ENCODE data around the gene BTG4. TPM values are rescaled to one million over a fixed set of nuclear protein-coding genes. Genes with fewer than 3 reads are reported as not detected.

Gene BTG4
- total RNA-seq, 1 donor from 2014 or later: 0.38 TPM

DNA sequence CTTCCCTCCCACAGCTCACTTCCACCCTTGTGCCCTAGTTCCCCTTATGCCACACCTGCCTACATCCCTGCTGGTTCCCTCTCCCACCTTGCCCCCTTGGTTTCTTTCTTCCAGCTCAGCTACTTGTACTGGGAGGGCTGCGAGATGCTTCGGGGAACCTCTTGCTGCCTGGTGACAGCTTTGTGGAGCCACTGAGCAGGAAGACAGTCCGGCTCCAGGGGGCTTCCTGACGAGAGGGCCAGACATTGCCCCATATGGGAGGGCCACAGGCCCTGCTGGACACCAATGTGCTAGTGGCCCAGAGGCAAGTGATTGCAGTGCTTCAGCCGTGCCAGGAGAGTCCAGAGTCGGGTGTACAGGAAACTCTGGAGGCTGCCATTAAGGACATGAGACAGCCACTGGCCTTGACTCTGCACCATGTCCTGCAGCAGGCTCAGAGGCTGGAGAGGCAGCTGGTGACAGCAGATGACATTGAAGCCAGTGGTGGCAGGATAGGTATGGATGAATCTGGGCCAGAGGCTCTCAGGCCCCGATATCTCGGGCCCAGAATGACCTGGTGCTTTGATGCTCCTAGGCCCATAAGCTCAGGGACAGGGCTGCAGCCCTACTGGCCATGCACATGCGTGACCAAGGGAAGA, 54.3 kb downstream of the BTG4 start:
- Histone ChIP-seq H3K27me3 (ENCODE audit: low read depth) (peaks cover 10% of the 10 kb centered on the region), H3K9me3 (no peaks in the 10 kb centered on the region), H3K27ac (no peak overlapping the region), H3K36me3 (no peaks in the 10 kb centered on the region), H3K4me3 (no peak overlapping the region), H3K4me1 (no peaks in the 10 kb centered on the region)
- TF ChIP-seq, protein P1, sequence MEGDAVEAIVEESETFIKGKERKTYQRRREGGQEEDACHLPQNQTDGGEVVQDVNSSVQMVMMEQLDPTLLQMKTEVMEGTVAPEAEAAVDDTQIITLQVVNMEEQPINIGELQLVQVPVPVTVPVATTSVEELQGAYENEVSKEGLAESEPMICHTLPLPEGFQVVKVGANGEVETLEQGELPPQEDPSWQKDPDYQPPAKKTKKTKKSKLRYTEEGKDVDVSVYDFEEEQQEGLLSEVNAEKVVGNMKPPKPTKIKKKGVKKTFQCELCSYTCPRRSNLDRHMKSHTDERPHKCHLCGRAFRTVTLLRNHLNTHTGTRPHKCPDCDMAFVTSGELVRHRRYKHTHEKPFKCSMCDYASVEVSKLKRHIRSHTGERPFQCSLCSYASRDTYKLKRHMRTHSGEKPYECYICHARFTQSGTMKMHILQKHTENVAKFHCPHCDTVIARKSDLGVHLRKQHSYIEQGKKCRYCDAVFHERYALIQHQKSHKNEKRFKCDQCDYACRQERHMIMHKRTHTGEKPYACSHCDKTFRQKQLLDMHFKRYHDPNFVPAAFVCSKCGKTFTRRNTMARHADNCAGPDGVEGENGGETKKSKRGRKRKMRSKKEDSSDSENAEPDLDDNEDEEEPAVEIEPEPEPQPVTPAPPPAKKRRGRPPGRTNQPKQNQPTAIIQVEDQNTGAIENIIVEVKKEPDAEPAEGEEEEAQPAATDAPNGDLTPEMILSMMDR (IDR thresholded peaks at IDR 0.05): no peak
- intact Hi-C loops (cut with DNase I): no loop called here
- no peak for DNase-seq
- no peak for ATAC-seq

GRCh38 chr11:111456859-111457730, 55.1 kb downstream of the BTG4 start:
- no peak for ATAC-seq
- H3K27ac ChIP-seq: no peak overlapping the region
- intact Hi-C loops (cut with DNase I): no loop called here
- H3K4me3 ChIP-seq: no peak overlapping the region
- H3K9me3 ChIP-seq: no peaks in the 10 kb centered on the region
- H3K4me1 ChIP-seq: no peaks in the 10 kb centered on the region
- H3K27me3 ChIP-seq (ENCODE audit: low read depth): peaks cover 10% of the 10 kb centered on the region
- TF ChIP-seq, protein P1 (IDR thresholded peaks at IDR 0.05): no peak
- DNase-seq: no peak
- no peaks in the 10 kb centered on the region for H3K36me3 ChIP-seq

GRCh38 chr11:111456086-111456858, 55.9 kb downstream of the BTG4 start:
- Histone ChIP-seq H3K36me3 (no peaks in the 10 kb centered on the region), H3K27ac (no peak overlapping the region), H3K4me3 (no peak overlapping the region), H3K27me3 (ENCODE audit: low read depth) (peaks cover 9% of the 10 kb centered on the region), H3K4me1 (no peaks in the 10 kb centered on the region), H3K9me3 (no peaks in the 10 kb centered on the region)
- ATAC-seq (no peak), DNase-seq (no peak)
- TF ChIP-seq, protein P1 (IDR thresholded peaks at IDR 0.05): no peak
- intact Hi-C loops (cut with DNase I): no loop called here

DNA sequence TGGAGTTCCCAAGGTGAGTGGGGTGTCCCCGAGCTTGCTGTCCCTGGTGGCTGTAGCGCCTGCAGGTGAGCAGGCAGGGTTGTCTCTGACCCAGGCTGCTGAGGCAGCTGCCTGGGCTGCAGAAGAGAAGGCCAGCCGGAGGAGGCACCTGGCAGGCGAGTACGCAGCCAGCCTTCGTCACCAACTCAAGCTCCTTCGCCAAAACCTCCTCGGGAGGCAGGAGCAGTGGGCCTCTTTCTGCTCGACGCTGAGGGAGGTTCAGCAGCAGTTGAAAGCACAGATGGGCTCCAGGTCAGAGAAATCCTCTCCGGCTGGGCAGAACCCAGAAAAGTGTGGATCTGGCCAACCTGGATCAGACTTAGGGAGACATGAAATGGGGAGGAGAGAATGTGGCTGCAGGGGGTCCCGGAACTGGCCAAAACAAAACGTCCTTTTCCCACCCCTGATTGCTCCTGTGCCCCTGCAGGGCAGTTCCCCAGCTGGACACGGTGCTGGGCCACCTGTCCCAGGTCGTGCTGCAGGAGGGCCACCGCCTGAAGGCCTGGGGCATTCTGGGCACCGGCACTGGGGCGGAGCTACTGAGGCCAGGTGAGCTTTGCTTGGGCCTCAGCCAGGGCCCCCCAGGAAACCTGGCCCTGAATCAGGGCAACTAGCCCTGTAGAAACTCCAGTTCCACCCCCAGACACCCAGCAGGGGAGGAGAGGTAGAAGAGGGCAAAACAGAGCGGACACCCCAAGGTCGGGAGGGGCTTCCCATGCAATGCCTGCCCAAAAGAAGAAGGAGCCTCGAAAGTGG, 56.7 kb downstream of the BTG4 start:
- H3K4me1 ChIP-seq: no peaks in the 10 kb centered on the region
- no peaks in the 10 kb centered on the region for H3K9me3 ChIP-seq
- peaks cover under 1% of the 10 kb centered on the region for H3K27me3 ChIP-seq (ENCODE audit: low read depth)
- no peak for DNase-seq
- intact Hi-C loops (cut with DNase I): no loop called here
- no peak overlapping the region for H3K4me3 ChIP-seq
- TF ChIP-seq, protein P1 (IDR thresholded peaks at IDR 0.05): no peak
- H3K27ac ChIP-seq: no peak overlapping the region
- ATAC-seq: no peak
- H3K36me3 ChIP-seq: no peaks in the 10 kb centered on the region

Measured in lower lobe of right lung (tissue), 2 donors.